GM12878 (cell line): Measurements from ENCODE around the gene KDM4C. TPM values are rescaled to one million over a fixed set of nuclear protein-coding genes. Genes with fewer than 3 reads are reported as not detected.
A peak's percentile ranks its signal among the peaks of the same experiment; 100 is the strongest.

ENCODE experiments used
- BACH1 ChIP-seq: fragments of 450-650 bp; IDR thresholded peaks from 2 replicates; pipeline ENCODE4 v1.6.1; 2017; ENCODE audit warnings: mild to moderate bottlenecking, borderline replicate concordance
- BHLHE40 ChIP-seq, 2 experiments: fragments of 450-650 bp in 1 of 2; IDR thresholded peaks; 2 replicates each; pipeline ENCODE4 v1.6.1; 2011 to 2017; ENCODE audit warnings: low read depth in 2 of 2, borderline replicate concordance in 1 of 2, improper control_type of control experiment in 1 of 2, low read length in 1 of 2, mild to moderate bottlenecking in 1 of 2
- CBX3 ChIP-seq: fragments of 200-600 bp; sonication (generic); IDR thresholded peaks from 2 replicates; pipeline ENCODE4 v1.6.1; 2016; ENCODE audit warnings: low read depth, borderline replicate concordance
- CHD2 ChIP-seq: IDR thresholded peaks from 2 replicates; pipeline ENCODE4 v1.6.1; 2011; ENCODE audit warnings: low read depth, low read length, improper control_type of control experiment, borderline replicate concordance
- EP300 ChIP-seq, 2 experiments: fragments of 150-350 bp in 1 of 2; IDR thresholded peaks; 2 replicates each; pipeline ENCODE4 v1.6.1; 2011 to 2012; ENCODE audit warnings: low read depth in 2 of 2, low read length in 2 of 2, borderline replicate concordance in 1 of 2, improper control_type of control experiment in 1 of 2, inconsistent platforms in 1 of 2; ENCODE audit not compliant: control insufficient read depth in 1 of 2
- FOXM1 ChIP-seq: IDR thresholded peaks from 2 replicates; pipeline ENCODE4 v1.6.1; 2012; ENCODE audit warnings: low read depth, mild to moderate bottlenecking, inconsistent platforms, low read length, moderate library complexity
- GATAD2B ChIP-seq: fragments of 450-650 bp; conservative IDR thresholded peaks from 2 replicates; pipeline ENCODE4 v1.6.1; 2017; ENCODE audit warnings: low read depth, mild to moderate bottlenecking, moderate library complexity
- HCFC1 ChIP-seq: fragments of 150-350 bp; IDR thresholded peaks from 2 replicates; pipeline ENCODE4 v1.6.1; 2014; ENCODE audit warnings: low read length
- NFIC ChIP-seq: IDR thresholded peaks from 2 replicates; pipeline ENCODE4 v1.6.1; 2012; ENCODE audit warnings: low read depth, mild to moderate bottlenecking, inconsistent platforms, low read length, moderate library complexity
- PBX3 ChIP-seq: IDR thresholded peaks from 2 replicates; pipeline ENCODE4 v1.6.1; 2011; ENCODE audit warnings: mild to moderate bottlenecking, low read depth, low read length, moderate library complexity; ENCODE audit not compliant: insufficient replicate concordance
- PML ChIP-seq: IDR thresholded peaks from 2 replicates; pipeline ENCODE4 v1.6.1; 2012; ENCODE audit warnings: low read length, inconsistent platforms
- RB1 ChIP-seq: fragments of 450-650 bp; formaldehyde crosslinking; IDR thresholded peaks from 2 replicates; pipeline ENCODE4 v1.6.1; 2017; ENCODE audit warnings: mild to moderate bottlenecking, borderline replicate concordance
- SREBF2 ChIP-seq: IDR thresholded peaks from 2 replicates; pipeline ENCODE4 v1.6.1; 2012; ENCODE audit warnings: mild to moderate bottlenecking, low read length
- STAT3 ChIP-seq: IDR thresholded peaks from 2 replicates; pipeline ENCODE4 v1.6.1; 2011; ENCODE audit warnings: low read depth, low read length, improper control_type of control experiment
- WRNIP1 ChIP-seq: IDR thresholded peaks from 2 replicates; pipeline ENCODE4 v1.6.1; 2011; ENCODE audit warnings: low read depth, low read length, improper control_type of control experiment, borderline replicate concordance
- YBX1 ChIP-seq: fragments of 450-650 bp; IDR thresholded peaks from 2 replicates; pipeline ENCODE4 v1.6.1; 2016; ENCODE audit warnings: antibody characterized with exemption
- ZBED1 ChIP-seq: IDR thresholded peaks from 2 replicates; pipeline ENCODE4 v1.6.1; 2016; ENCODE audit warnings: borderline replicate concordance
- ZBTB40 ChIP-seq: fragments of 450-650 bp; IDR thresholded peaks from 2 replicates; pipeline ENCODE4 v1.6.1; 2016; ENCODE audit warnings: mild to moderate bottlenecking, moderate library complexity, borderline replicate concordance
- polyA plus RNA-seq, 11 experiments: library from polyadenylated mRNA; depleted of rRNA in 4 of 11; unstranded in 6 of 11; stranded (reverse) in 5 of 11; fragments of >200 nt; fragmentation: Nextera tagmentation in 4 of 11; fragmentation: Illumina TruSeq in 1 of 11; extraction: Ambion mirVana in 4 of 11; extraction: Trizol in 1 of 11; gene quantifications; 1 replicate in 1 of 11; 2 replicates in 10 of 11; pipeline versions ENCODE4 v1.2.1 to v1.2.3, GENCODE V29; 2011 to 2016; ENCODE audit warnings: inconsistent platforms in 2 of 11, missing spikeins in 2 of 11, low read depth in 1 of 11
- total RNA-seq, 4 experiments: library from RNA; depleted of rRNA in 3 of 4; stranded (reverse); fragments of >200 nt in 3 of 4; fragmentation: Illumina TruSeq in 1 of 4; extraction: Trizol in 1 of 4; gene quantifications; 2 replicates each; pipeline versions ENCODE4 v1.2.1 to v1.2.3, GENCODE V29; 2013 to 2021
- TF ChIP-seq, protein P1 (sequence below): fragments of 450-650 bp; IDR thresholded peaks from 2 replicates; pipeline ENCODE4 v1.6.1; 2017; ENCODE audit warnings: mild to moderate bottlenecking, moderate library complexity

The KDM4C gene
- total and polyA plus RNA-seq, 10 of the 15 experiments (the other 5 are each of a cell fraction or from before 2014, with no cell fraction given), result 6.8 to 41.2 (median 20.1) TPM

- no peak for TF ChIP-seq EP300 (IDR thresholded peaks at IDR 0.05; ENCODE audit: borderline replicate concordance in 1 of 2, control insufficient read depth in 1 of 2, low read depth in 2 of 2, low read length in 2 of 2)
- no peak for TF ChIP-seq BHLHE40 (IDR thresholded peaks at IDR 0.05; ENCODE audit: borderline replicate concordance in 1 of 2, low read depth in 2 of 2, low read length in 1 of 2)
- TF ChIP-seq NFIC, result peak; percentile 58; the same call in 1 of the 2 replicates
- no peak for TF ChIP-seq YBX1
- no peak for TF ChIP-seq CHD2
- TF ChIP-seq BACH1, result no peak
- no peak for TF ChIP-seq STAT3
- no peak for TF ChIP-seq WRNIP1
- no peak for TF ChIP-seq CBX3
- 0 out of 2 replicates have a peak, but pooled peaks have one; percentile 24 for TF ChIP-seq FOXM1
- TF ChIP-seq, protein P1, sequence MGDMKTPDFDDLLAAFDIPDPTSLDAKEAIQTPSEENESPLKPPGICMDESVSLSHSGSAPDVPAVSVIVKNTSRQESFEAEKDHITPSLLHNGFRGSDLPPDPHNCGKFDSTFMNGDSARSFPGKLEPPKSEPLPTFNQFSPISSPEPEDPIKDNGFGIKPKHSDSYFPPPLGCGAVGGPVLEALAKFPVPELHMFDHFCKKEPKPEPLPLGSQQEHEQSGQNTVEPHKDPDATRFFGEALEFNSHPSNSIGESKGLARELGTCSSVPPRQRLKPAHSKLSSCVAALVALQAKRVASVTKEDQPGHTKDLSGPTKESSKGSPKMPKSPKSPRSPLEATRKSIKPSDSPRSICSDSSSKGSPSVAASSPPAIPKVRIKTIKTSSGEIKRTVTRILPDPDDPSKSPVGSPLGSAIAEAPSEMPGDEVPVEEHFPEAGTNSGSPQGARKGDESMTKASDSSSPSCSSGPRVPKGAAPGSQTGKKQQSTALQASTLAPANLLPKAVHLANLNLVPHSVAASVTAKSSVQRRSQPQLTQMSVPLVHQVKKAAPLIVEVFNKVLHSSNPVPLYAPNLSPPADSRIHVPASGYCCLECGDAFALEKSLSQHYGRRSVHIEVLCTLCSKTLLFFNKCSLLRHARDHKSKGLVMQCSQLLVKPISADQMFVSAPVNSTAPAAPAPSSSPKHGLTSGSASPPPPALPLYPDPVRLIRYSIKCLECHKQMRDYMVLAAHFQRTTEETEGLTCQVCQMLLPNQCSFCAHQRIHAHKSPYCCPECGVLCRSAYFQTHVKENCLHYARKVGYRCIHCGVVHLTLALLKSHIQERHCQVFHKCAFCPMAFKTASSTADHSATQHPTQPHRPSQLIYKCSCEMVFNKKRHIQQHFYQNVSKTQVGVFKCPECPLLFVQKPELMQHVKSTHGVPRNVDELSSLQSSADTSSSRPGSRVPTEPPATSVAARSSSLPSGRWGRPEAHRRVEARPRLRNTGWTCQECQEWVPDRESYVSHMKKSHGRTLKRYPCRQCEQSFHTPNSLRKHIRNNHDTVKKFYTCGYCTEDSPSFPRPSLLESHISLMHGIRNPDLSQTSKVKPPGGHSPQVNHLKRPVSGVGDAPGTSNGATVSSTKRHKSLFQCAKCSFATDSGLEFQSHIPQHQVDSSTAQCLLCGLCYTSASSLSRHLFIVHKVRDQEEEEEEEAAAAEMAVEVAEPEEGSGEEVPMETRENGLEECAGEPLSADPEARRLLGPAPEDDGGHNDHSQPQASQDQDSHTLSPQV, result no peak
- no peak for TF ChIP-seq RB1
- no peak for TF ChIP-seq ZBTB40
- TF ChIP-seq HCFC1, result no peak
- TF ChIP-seq ZBED1, result no peak
- no peak for TF ChIP-seq SREBF2
- TF ChIP-seq GATAD2B, result no peak
- TF ChIP-seq PBX3, result no peak
- no peak for TF ChIP-seq PML
Measured at GRCh38 chr9:7055171-7055903, 297.6 kb downstream of the KDM4C start (continued).
